ENCODE measurements around the gene ANK2. TPM values are rescaled to one million over a fixed set of nuclear protein-coding genes. Genes with fewer than 3 reads are reported as not detected.

ANK2 gene
- total RNA-seq, result 120 and 125 TPM in 2 replicates

DNA sequence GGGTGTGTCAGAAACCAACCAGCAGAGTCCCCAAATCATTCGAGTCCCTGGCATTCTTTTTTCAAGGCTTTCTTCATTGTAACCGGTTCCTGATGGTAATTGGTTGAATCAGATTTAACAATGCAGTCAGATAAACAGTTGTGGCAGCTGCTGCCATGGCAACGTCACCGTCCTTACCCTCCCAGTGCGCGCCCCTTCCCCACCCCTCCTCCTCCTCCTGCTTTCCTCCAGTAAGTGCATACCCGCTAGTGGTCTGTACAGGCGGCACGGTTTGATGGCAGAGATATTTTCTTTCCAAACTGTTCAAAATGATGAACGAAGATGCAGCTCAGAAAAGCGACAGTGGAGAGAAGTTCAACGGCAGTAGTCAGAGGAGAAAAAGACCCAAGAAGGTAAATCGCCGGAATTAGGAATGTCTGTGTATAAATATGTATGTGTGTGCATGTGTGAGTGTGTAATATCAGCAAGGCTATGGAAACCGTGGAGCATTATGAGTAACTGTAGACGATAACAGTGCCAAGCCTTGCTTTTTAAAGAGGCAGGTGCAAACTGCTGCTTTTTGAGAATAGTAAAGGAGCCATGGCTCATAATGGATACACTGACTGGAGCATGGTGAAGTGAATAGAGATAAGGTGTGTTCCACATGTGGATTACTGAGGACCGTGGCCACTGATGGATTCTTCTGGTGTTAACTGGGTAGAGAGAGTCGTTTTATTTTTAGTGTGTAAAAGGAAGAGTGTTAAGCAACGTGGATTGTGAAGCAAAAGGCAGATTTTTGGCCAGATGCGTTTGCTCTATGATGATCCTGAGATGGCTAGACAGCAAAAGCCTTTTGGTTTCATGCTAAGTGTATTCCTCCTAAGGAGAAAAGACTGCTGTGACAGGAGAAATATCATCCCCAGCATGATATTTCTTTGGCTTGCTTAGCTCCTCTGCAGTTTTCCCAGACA lies at the start of gene ANK2:
ANK2 (plus strand) TSS at position 233 of the 950 bp plus-strand sequence; CDS start at position 309, 76 bp downstream.

